HCT116 (cell line): ENCODE measurements around the gene CBFB.

Experiments used
- EZH2 ChIP-seq: fragments of 200-600 bp; sonication (generic); IDR thresholded peaks from 2 replicates; pipeline ENCODE4 v1.6.1; 2017; ENCODE audit warnings: antibody characterized with exemption, mixed run types
- POLR2A ChIP-seq: IDR thresholded peaks from 2 replicates; pipeline ENCODE4 v1.7.0; 2011; ENCODE audit warnings: borderline replicate concordance; ENCODE audit not compliant: insufficient read depth, insufficient read length; ENCODE audit errors: extremely low read depth
- POLR2AphosphoS5 ChIP-seq: IDR thresholded peaks from 2 replicates; pipeline ENCODE4 v1.6.1; 2011; ENCODE audit warnings: mild to moderate bottlenecking, low read depth, low read length, moderate library complexity
- REST ChIP-seq: IDR thresholded peaks from 2 replicates; pipeline ENCODE4 v1.6.1; 2012; ENCODE audit warnings: low read depth
- SIN3A ChIP-seq: IDR thresholded peaks from 2 replicates; pipeline ENCODE4 v1.6.1; 2012; ENCODE audit warnings: low read depth
- ZFX ChIP-seq: fragments of 450-650 bp; IDR thresholded peaks from 2 replicates; pipeline ENCODE4 v1.6.1; 2017
- TF ChIP-seq, protein P1 (sequence below), 3 experiments: fragments of 200-600 bp in 1 of 3; sonication (generic) in 1 of 3; IDR thresholded peaks in 2 of 3; conservative IDR thresholded peaks in 1 of 3; 2 replicates each; pipeline ENCODE4 v1.5.1; 2012 to 2017; ENCODE audit warnings: low read depth in 2 of 3, low read length in 2 of 3, antibody characterized with exemption in 1 of 3, borderline replicate concordance in 1 of 3, control low read depth in 1 of 3, mild to moderate bottlenecking in 1 of 3, mixed read lengths in 1 of 3, mixed run types in 1 of 3, moderate library complexity in 1 of 3; ENCODE audit not compliant: insufficient read depth in 1 of 3
- TF ChIP-seq, protein P2 (sequence below): IDR thresholded peaks from 2 replicates; pipeline ENCODE4 v1.6.1; 2011; ENCODE audit warnings: mild to moderate bottlenecking, low read length, moderate library complexity; ENCODE audit not compliant: insufficient replicate concordance; ENCODE audit errors: extremely low read depth
- TF ChIP-seq, protein P3 (sequence below): IDR thresholded peaks from 2 replicates; pipeline ENCODE4 v1.6.1; 2012

- TF ChIP-seq, protein P1, sequence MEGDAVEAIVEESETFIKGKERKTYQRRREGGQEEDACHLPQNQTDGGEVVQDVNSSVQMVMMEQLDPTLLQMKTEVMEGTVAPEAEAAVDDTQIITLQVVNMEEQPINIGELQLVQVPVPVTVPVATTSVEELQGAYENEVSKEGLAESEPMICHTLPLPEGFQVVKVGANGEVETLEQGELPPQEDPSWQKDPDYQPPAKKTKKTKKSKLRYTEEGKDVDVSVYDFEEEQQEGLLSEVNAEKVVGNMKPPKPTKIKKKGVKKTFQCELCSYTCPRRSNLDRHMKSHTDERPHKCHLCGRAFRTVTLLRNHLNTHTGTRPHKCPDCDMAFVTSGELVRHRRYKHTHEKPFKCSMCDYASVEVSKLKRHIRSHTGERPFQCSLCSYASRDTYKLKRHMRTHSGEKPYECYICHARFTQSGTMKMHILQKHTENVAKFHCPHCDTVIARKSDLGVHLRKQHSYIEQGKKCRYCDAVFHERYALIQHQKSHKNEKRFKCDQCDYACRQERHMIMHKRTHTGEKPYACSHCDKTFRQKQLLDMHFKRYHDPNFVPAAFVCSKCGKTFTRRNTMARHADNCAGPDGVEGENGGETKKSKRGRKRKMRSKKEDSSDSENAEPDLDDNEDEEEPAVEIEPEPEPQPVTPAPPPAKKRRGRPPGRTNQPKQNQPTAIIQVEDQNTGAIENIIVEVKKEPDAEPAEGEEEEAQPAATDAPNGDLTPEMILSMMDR (IDR thresholded peaks at IDR 0.05 in 2 of 3, conservative IDR thresholded peaks at IDR 0.05 in 1 of 3; ENCODE audit: borderline replicate concordance in 1 of 3, insufficient read depth in 1 of 3, low read depth in 2 of 3, low read length in 2 of 3): no peak
- TF ChIP-seq, protein P2, sequence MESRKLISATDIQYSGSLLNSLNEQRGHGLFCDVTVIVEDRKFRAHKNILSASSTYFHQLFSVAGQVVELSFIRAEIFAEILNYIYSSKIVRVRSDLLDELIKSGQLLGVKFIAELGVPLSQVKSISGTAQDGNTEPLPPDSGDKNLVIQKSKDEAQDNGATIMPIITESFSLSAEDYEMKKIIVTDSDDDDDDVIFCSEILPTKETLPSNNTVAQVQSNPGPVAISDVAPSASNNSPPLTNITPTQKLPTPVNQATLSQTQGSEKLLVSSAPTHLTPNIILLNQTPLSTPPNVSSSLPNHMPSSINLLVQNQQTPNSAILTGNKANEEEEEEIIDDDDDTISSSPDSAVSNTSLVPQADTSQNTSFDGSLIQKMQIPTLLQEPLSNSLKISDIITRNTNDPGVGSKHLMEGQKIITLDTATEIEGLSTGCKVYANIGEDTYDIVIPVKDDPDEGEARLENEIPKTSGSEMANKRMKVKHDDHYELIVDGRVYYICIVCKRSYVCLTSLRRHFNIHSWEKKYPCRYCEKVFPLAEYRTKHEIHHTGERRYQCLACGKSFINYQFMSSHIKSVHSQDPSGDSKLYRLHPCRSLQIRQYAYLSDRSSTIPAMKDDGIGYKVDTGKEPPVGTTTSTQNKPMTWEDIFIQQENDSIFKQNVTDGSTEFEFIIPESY: no peak
- TF ChIP-seq POLR2AphosphoS5 (no peak), REST (no peak), POLR2A (no peak), ZFX (no peak), EZH2 (no peak), SIN3A (no peak)
- TF ChIP-seq, protein P3, sequence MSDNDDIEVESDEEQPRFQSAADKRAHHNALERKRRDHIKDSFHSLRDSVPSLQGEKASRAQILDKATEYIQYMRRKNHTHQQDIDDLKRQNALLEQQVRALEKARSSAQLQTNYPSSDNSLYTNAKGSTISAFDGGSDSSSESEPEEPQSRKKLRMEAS: no peak
These were observed 48.9 kb downstream of the CBFB start for GRCh38 chr16:67077871-67078270.
